Measurements from ENCODE around the gene TIAM2.
"Not testable (repeated sequence)": the region's sequence is repeated elsewhere in the genome, so short reads cannot be mapped to it uniquely, and the experiment has no call there.

Gene TIAM2

DNA sequence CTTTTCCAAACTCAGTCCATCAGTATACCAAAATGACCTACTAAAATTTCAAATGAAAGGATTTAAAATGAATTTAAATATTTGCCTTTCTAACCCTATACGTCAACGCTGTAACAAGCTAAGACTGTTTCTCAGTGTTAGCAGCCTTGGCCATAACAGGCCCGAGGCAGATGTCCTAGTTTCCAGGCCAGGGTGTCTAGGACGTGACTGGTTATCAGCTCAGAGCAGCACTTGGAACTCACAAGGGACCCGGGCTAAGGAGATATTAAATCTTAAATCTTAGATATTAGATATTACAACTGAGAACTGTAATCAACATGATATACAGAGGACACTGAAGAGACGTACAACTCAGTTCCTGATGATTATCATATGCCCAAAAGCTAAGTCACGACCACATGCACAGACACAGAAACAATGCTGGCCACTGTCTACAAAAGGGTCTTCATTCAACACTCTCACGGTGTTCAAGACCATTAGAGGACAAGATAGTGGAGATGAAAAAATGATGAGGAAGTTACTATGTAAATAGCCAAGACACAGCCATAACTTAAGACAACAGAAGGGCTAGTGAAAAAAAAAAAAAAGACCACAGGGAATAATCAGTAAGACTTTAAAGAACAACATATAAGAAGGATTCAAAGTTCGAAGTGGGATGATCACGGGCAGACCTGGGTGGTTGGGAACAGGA lies 268.4 kb downstream of the TIAM2 start, which contains the start of gene CLDN20:
TSS of gene CLDN20 (plus strand) at position 641 of the 691 bp plus-strand sequence. CDS start 11,707 bp downstream, outside the sequence.
- DNase-seq (ENCODE audit: low read depth): no peak

DNA sequence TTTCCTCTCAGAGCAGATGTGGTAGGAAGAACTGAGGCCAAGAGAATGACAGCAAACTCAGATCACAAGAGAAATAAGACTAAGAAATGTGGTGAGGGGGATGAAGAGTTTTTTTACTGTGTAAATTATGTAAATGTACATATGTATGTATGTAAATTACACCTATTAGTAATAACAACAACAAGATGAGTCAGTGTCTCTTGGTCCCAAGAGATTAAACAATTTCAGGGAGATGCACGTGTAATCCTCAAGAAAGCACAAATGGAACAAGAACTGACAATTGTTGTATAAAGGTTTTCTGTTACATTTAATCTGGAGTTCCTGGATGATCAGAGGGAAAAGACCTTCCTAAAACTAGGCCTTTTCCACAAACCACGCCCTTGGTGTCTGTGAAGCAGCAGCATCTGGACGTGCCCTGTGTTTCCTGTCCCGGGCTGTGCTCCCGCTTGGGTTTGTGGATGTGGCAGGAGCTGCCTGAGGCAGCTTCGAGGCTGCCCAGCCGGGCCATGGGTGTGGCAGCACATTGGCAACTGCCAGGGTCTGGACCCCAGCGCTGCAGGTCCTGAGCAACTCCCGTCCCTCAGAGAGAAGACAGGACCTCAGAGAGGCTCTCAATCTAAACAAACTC lies 269.7 kb downstream of the TIAM2 start:
- DNase-seq (ENCODE audit: low read depth): no peak

DNA sequence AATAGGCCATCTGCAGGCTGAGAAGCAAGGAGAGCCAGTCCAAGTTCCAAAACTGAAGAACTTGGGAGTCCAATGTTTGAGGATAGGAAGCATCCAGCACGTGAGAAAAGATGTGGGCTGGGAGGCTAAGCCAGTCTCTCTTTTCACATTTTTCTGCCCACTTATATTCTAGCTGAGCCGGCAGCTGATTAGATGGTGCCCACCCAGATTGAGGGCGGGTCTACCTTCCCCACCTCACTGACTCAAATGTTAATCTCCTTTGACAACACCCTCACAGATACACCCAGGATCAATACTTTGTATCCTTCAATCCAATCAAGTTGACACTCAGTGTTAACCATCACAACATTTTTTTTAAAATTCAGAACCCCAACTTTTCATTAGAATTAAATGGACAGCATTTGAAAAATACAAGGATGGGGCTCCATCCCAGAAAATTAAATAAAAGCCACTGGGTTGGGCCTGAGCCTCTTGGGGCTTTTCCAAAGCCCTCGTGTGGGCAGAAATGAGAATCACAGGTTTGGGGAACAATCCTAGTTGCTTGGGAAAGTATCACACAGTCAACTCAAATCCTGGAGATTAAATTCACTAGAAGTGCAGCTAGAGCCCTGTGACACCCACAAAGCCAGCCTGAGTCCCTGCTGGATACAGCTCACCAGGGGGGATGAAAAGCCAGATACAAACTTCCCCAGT lies 270.9 kb downstream of the TIAM2 start:
- no peak for DNase-seq (ENCODE audit: low read depth)

DNA sequence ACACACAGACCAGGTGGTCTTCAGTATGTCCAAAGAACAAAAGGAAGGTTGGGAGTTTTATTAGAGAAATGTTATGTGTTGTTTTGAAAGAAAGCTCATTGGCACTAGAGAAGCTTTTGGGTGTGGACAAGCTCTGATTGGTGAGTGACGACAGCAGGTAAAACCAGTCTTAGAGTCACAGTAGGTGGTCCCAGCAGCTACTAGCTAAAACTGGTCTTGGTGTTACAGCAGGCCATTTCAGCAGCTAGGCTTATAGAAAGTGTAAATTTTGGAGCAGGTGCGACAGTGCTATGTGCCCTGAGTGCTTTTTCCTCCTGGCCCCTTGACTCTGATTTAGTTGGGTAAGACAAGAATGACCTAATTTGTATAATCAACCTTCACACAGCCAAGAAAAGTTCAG lies 272.3 kb downstream of the TIAM2 start:
- DNase-seq (ENCODE audit: low read depth): no peak

DNA sequence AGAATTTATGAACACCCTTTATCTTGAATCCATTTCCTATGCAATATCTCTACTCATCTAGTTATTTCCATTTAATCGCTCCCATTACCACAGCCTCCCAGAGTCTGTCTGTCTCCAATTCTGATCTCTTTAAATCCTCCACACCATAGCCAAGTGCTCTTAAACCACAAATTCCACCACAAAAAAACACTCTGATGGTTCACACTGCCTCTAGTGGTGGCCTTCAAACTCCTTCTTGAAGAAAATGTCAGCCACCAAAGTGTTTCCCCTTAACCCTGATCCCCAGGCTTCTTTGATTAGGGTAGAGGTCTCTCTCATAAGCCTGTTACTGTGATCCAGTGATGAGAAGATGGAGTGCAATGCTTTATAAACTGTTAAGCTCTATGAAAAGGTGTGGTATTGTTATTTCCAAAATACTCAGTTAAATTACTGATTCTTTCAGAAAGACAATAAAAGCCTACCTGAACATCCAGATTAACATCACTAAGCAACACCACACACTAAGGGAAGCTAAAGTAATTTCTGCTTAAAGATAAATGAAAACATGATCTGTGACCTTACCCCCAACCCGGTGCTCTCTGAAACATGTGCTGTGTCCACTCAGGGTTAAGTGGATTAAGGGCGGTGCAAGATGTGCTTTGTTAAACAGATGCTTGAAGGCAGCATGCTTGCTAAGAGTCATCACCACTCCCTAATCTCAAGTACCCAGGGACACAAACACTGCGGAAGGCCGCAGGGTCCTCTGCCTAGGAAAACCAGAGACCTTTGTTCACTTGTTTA lies 273.2 kb downstream of the TIAM2 start:
- not testable (repeated sequence) for DNase-seq (ENCODE audit: low read depth)

DNA sequence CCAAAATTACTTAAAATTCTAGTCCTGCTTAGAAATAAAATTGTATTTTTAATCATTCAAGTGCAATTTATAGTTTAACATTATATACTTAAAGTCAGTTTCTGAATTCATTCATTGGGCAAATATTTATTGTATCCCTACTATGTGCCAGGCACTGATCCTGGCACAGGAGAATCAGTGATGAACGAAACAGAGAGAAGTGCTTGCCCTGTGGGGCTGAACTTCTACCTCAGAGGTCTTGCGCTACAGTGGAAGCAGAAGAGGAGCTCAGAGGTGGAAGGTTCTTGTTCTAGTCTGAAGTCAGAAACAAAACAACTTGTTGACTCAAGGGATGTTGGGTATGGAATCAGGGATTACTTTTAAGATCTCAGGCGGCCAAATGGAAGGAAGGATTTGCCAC lies 274.6 kb downstream of the TIAM2 start:
- DNase-seq (ENCODE audit: low read depth): no peak

DNA sequence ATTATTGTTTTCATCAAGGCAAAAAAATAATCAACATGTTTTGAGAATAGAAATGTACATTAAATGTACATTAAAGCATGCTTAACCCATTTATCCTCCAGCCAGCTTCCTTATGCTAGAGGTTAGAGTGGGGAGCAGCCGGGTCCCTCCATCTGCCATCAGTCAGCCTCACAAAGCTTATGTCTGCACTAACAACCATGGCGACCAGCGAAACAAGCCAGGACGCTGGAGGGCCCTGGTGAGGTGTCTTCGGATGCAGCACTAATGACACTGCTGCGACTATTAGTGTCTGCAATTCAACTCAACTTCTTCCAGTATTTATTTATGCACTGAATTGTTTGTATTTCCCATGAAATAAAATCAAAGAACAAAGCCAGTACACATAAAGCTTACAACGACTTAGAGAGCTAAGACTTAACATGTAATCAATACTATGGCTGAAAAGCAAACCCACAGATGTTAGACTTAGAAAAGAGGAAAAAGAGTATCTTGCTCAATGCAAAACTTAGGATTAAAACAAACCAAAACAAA lies 275.5 kb downstream of the TIAM2 start:
- no peak for DNase-seq (ENCODE audit: low read depth)

DNA sequence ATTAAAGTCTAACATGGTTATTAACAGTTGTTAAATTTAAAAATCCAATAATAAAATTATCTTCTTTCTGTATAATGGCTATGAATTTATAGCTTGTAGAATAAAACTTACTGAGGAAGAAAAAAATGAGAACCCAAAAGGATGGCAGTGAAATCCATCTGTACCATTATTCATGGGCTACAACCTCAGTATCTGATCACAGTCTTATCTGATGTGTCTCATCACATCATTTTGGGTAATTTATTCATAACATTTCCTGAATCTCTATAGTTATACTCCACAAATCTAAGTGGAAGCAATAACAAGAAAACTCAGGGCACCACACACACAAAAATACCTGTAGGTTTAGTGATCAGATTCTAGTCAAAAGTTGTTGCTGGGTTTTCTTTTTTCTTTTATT lies 276.0 kb downstream of the TIAM2 start:
- no peak for DNase-seq (ENCODE audit: low read depth)

DNA sequence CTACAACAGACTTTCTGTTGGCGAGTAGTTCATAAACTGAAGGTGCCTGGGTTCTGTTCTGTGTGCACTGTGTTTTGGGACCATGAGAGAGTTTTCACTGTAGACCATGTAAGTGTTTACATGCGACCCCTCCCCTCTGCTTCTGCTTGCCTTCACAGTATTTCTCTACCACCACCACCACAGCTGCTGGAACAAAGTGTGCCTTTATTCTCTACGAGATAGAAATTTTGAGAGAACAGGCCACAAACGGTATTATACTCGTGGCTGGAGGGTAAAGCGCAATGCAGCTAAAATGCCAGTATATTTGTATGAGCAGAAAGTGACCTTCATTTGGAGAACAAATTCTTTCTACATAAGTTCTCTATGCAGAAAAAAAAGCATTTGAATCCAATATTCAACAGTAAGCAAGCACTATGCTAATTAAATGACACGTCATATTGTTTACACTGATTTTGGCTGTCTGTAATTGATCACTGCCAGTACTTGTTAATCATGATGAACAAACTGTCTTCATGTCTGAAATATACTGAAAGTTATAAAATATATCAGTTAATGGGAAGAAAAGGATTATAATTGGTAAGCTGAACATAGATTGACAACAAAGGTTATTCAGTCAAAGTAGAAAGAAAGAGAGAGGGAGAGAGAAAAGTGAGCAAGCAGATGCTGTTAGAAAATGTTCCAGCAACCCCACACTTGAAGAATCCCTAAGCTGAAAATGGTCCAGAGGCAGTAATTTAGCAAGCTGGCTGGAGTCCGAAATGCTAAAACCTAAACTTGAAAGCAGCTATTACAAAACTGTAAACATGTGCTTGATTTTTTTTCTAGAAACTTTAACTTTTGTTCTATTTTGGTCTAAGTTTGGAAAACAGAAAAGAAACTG lies 277.5 kb downstream of the TIAM2 start:
- no peak for DNase-seq (ENCODE audit: low read depth)

DNA sequence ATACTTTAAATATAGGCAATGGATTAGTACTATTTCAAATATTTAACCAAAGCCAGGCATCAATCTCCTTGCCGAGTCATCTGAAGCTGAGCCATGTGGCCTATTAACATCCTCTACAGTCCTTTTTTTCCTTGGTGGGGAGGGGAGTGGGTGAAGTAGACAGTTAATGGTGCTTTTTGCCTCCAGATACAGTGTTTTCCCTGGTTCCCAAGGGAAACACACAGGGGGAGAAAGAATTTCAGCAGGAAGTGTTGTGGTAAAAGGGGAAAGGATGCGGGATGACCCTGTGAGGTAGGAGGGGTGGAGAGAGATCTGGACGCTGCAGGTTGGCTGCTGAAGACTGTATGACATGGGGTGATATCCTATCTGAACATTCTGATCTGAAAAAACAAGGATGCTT lies 278.3 kb downstream of the TIAM2 start:
- peak; percentile 95 for DNase-seq (ENCODE audit: low read depth)

DNA sequence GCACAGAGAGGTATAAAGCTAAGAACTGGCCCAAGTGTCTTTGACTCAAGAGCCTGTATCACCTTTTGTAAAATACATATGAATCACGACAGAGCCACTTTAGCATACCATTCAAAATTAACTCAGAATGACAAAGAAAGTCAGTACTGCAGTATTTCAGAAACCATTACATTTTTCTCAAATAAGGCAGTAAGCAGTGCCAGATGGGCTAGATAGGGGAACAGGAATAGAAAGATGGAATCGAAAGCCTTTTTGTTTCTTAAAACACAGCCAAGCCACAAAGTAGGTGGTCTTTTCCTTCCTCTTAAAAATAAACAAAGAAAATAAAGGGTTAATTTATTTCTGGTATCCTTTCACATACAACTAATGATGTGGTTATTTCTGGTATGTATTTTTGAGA lies 279.0 kb downstream of the TIAM2 start:
- no peak for DNase-seq (ENCODE audit: low read depth)

DNA sequence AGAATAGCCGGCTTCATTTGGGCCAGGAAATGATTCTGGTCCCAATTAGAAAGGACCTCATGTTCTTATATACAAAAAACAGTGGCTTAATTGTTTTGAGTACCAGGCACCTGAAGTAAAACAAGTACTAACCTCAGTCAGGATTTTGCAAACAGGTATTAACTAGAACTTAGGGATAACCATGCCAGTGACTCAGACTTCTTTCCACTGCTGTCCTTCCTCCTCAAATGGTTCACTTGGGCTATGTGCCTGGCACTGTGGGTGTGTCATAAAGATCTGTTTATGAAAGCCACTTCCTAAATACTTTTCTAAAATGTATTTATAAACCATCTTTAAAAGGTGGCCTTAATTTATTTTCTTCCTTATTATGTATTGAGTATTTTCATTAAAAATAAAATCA lies 279.4 kb downstream of the TIAM2 start:
- no peak for DNase-seq (ENCODE audit: low read depth)

DNA sequence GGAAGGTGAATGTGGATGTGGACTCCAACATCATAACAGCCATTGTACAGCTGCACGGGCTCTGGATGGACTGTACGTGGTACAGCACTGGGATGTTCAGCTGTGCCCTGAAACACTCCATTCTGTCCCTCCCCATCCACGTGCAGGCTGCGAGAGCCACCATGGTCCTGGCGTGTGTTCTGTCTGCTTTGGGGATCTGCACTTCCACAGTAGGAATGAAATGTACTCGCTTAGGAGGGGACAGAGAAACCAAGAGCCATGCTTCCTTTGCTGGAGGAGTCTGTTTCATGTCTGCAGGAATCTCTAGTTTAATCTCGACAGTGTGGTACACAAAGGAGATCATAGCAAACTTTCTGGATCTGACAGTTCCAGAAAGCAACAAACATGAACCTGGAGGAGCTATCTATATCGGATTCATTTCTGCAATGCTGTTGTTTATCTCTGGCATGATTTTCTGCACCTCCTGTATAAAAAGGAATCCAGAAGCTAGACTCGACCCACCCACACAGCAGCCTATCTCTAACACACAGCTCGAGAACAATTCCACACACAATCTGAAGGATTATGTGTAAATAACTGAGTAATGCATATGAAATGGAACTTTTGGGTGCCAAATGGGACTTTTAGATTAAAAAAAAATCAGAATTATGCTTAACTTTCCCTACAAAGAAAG lies 280.8 kb downstream of the TIAM2 start:
- DNase-seq (ENCODE audit: low read depth): no peak

DNA sequence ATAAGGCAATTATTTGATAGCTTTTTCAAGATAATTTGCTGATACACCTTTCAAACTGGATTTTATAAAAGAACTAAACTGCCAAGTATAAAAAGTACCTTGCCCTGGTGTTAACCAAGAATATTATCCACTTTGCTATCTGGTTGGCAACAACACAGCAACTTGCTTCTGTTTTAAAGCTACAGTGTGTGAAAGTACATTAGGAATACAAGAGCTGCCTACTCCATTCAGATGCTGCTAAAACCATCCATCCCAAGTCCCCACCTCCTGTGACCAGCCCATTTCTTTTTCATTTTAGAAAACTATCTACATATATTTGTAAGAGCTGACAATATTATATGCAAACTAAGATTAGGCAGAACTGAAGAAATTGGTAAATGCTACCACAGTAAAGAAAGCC lies 281.5 kb downstream of the TIAM2 start:
- no peak for DNase-seq (ENCODE audit: low read depth)

DNA sequence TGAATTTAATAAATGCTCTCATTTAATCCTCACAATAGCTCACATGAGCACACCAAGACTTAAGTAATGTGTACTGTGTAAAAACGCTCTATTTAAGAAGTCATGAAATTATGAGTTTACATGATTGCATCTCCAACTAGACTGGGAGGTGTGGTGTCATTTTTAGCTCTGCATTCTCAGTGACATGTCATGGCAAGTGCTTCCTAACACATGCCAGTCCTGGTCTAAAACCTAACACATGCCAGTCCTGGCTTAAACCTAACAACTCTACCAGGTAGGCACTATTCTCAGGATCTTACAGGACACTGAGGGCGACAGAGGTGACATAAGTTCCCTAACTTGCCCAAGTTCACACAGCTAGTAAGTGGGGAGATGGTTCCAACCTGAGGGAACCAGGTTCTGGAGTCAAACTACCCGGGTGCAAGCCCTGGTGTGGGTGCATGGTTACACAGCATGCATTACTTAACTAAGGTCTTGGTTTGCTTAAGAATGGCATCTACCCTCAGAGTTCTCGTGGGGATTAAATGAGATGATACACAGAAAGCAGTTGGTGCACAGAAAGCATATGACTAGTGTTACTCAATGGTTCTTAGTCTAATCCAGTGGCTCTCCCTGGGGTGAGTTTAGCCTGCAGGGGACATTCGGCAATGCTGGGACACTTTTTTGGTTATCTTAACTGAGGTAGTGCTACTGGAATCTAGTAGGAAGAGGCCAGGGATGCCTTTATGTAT lies 283.4 kb downstream of the TIAM2 start:
- no peak for DNase-seq (ENCODE audit: low read depth)

DNA sequence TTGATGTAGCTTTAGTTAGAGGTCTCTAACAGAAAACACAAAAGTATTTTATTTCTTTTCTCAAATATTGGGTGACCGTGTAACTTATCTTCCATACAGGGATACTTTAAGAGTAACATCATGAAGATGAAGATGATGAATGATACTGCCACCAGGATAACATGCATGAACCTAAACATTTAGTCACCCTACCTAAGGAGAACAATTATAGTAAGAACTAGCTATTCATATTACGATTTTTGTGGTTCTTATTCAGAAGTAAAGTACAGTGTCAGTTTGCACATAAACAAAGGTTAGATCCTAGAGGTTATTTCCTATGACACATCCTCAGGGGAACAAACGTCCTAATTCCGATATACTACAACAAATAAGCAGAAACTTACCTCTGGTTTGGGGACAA lies 289.7 kb downstream of the TIAM2 start:
- DNase-seq (ENCODE audit: low read depth): no peak

DNA sequence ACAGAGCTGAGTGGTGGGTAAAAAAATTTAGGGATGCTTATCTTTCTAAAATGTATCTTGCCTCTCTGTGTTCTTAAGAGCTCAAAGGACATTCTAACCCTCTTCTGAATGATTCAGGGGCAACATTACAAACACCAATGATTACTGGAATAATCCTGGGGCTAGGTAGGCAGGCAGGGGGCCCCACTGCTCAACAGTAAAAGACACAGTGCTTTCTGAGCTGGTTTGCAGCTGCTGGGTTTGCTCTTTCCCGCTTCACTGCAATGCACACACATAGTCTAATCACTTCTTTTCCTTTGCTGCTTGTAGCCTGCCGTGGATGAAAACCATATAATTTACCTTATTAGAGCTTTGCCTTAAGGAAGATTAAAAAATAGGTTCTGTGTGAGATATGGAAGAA lies 292.6 kb downstream of the TIAM2 start:
- DNase-seq (ENCODE audit: low read depth): no peak

DNA sequence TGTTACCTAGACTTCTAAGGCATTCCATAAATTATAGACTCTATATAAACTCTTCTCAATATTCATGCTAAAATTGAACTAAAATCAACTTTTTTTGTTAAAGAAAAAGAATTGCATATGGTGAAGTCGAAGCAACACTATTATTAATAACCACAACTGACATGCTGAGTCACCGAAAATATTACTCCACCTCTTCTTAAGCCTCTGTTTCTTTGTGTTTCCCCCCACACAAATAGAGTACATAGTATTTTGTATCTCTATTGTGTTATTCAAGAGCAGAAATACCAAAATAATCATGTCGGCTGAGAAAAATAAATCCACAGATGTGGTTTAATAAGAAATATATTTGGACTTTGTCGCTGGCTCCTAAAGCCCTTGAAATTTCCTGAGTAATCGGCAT lies 295.4 kb downstream of the TIAM2 start:
- no peak for DNase-seq (ENCODE audit: low read depth)

DNA sequence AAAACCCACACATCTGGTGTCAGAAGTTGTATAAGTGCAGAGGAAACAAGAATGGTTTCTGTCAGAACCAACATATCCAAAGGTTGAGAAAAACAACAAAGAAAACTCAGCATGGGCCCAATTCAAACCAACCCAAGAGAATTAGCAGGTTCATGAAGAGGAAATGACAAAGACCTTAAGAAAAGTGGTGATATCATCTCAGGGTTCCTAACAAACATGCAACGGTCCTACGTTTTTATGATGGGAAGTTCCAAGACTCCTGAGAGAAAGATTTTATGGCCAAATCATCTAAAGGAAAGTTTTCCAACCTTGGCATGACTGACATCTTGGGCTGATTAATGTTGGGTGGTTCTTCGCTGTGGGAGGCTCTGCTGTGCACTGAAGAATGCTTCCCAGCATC lies 296.2 kb downstream of the TIAM2 start:
- DNase-seq (ENCODE audit: low read depth): no peak

DNA sequence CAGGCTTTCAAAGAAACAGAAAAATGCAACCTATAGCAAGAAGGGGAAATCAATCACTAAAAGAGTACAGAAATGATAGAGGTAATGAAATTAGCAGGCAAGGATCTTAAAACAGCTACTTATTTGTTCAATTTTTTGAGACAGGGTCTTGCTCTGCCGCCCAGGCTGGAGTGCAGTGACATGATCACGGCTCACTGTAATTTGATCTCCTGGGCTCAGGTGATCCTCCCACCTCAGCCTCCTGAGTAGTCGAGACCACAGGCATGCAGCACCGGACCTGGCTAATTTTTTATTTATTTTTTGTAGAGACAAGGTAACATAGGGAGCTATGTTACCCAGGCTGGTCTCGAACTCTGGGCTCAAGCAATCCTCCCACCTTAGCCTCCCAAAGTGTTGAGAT lies 297.6 kb downstream of the TIAM2 start:
- no peak for DNase-seq (ENCODE audit: low read depth)

Measured in non-pigmented ciliary epithelial cell (primary cell).